Endometrium (tissue), 2 donors: ENCODE results near the gene PLEKHM3.
"Not testable (repeated sequence)": the region's sequence is repeated elsewhere in the genome, so short reads cannot be mapped to it uniquely, and the experiment has no call there.

Experiments used
- FAIRE-seq: peaks from 2 replicates; lab custom pipeline; 2012; peaks lifted over from hg19 to GRCh38; lab: Jason Lieb, UNC
- donor health status: control.
- donor health status: control.

The PLEKHM3 gene

DNA sequence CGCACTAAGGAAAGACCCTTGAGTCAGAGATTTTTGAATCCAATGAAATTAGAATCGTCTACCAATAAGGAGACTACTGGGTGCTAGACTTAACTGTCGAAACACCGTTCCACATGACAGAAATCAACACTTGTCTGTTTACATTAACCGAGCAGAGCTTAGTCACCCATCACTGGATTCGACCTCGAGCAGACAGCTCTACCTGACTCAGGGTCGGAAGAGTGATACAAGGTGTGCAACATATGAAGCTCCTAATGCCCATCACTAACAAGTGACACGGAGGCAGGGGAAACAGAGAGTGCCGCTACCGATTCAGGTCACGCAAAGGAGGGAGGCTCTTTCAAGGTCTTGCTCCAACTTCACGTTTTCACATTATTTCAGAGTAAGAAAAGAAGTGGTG is 201.5 kb downstream of the PLEKHM3 start:
- FAIRE-seq = no peak

DNA sequence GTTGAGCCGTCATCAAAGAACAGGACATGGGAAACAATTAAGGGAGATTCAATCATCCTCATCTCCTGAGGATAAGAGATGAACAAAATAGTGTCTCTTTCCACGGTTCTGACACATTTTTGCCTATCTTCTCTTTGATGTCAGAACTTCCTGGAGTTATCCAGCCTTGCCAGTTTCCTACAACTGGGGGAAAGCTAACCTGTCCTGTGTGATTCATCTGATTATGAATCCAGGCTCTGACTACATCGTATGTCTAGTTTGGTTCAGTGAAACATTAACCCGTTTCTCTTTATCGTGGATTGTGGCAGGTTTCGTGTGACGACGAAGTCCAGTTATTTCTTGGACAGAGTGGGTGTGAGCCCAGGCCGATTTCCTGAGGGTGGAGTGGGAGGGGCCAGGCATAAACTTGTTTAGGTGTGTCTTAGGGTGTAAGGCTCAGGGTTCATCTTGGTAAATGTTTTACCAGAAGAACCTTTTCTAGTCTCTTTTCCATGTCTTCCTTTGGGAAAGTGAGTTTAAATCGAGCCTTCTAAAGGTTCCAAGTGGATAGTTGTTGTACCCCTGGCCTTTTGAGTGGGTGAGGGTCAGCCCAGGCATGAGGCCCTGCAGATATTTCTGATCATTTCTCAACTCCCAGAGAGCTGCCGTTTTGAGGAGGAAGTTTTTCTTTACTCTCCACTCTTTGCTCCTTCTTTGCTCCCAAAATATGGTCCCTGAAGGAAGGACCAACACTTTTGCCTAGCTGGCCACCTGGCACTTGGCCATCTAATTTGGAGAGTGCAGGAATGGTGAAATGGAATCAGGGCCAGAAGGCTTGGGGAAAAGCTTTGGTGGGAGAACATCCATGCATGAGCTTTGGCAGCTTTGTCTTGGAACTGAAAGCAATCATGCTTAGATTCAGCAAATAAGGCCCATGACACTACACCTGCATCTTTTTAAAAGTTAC is 205.2 kb downstream of the PLEKHM3 start:
- FAIRE-seq = no peak

DNA sequence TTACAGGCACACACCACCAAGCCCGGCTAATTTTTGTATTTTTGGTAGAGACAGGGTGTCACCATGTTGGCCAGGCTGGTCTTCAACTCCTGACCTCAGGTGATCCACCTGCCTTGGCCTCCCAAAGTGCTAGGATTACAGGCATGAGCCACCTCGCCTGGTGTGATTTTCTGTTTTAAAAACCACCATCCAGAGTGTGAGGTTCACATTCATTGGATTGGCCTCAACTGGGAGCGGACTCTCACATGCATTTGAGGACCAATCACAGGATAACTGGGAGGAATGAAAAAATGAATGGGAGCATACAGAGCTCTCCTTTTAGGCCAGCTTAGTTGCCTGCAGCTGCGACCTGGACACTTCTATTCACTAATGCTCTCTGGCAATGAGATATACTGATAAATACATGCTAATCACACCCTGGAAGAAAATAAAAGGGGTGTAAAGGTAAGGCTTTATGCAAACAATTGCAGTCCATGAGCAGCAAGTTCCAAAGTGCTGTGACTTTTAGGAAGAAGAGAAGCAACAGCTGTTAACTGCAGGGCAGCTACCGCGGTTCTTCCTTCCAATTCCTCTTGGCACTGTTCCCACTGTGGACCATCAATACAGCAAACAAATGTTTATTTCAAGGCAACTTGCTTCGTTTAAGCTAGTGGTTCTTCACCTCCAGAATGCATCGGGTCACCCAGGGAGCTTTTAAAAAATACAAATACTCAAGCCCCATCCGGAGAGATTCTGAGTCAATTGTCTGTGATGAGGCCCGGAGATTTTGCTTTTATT is 206.1 kb downstream of the PLEKHM3 start:
- FAIRE-seq = no peak

- no peak for FAIRE-seq
Observed at GRCh38 chr2:207816546-207816945, 208.8 kb downstream of the PLEKHM3 start.

GRCh38 chr2:207815254-207815653 is 210.1 kb downstream of the PLEKHM3 start:
- FAIRE-seq = no peak

DNA sequence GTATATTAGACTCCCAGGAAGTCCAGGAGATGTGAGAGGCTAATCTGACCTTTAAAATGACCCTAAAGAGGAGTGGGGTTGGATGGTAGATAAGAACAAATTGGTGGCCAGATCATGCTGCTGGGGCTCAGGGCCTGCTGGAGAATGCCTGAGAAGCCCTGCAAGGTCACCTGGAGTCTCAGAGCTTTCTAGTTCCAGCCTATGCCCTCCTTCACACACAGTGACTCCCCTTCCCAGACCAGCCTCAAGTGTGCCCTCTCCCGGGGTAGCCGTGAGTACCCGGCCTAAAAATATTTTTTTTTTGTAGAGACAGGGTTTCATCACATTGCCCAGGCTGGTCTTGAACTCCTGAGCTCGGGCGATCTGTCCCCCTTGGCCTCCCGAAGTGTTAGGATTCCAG is 211.4 kb downstream of the PLEKHM3 start:
- FAIRE-seq = no peak

DNA sequence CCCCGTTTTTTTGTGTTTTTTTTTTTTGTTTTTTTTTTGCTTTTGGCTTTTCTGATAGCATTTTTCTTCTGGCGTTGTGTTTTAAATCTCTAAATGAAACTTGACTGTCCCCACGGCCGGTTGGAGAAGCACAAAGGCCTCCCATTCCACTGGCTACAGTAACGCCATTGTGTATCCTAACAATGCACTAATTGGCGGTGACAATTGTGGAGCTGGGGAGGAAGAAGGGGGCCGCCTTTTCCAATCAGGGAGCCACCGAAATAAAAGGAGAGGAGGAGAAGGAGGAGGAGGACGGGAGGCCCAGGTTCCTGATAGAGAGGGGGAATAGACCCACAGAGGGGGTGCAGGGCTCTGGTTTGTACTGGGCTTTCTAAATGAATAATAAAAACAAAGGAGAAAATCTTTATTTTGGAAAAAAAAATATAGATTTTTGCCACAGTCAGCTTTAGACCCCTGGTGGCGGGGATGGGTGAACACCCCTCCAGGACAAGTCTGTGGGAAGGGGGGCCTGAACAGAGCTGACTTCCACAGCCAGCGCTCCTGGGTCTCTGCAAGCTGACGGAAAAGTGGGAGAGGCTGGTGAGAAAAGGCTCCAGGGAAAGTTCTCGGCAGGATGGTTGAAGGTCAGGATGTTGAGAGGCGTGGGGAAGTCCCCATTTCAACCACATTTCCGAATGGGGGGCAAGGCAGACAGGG is 212.0 kb downstream of the PLEKHM3 start:
- FAIRE-seq = no peak

DNA sequence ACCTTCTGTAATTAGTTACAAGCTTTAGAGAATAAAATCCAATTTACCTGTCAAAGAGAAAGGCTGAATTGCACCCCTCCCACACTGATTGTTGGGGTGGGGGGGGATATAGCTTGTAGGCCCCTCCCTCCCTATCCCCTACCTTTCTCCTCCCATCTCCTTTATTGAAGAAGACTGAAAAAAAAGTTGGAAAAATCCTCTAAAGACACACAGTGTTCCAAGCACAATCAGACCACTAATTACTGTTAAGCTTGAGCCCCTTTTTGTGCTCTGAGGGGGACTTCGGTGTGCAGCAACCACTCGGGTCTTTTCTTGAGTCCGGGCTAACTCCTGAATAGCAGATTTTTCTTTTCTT is 212.6 kb downstream of the PLEKHM3 start:
- no peak for FAIRE-seq

GRCh38 chr2:207812058-207812725 is 213.1 kb downstream of the PLEKHM3 start:
- FAIRE-seq = no peak

DNA sequence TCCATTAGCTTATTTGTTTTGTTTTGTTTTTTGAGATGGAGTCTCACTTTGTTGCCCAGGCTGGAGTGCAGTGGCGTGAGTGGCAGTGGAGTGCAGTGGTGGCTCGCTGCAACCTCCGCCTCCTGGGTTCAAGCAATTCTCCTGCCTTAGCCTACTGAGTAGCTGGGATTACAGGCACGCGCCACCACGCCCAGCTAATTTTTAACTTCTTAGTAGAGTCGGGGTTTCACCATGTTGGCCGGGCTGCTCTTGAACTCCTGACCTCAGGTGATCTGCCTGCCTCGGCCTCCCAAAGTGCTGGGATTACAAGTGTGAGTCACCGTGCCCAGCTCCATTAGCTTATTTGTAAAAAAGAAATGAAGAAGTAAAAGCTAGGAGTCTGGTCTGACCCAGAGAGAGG is 213.7 kb downstream of the PLEKHM3 start:
- not testable (repeated sequence) for FAIRE-seq

DNA sequence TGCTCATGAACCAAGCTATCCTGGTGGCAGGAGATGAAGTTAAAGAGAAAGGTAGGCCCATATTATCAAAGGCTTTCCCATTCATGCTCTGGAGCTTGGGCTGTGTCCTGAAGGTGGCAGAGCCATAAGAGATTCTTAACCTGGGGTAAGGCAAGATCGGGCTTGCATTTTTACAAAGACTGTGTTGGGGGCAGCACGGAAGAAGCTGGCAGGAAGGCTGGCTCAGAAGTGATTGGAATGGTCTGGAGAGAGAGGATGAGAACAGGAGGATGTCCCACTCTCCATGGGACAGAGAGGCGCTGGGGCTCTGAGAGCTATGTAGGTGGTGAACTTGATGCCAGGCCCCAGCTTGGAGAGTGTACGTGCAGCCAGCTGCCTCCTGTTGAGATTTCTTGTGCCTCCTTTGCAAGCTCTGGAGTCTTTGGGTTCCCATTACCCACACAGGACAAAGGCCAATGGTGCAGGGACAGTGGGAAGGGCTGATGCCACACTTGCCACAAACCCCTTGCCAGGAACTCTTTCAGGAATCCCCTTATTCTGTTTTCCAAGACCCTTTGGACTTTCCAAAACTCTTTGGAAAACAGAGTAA is 215.0 kb downstream of the PLEKHM3 start:
- FAIRE-seq = no peak

- no peak for FAIRE-seq
Observed at GRCh38 chr2:207808119-207808518, 217.2 kb downstream of the PLEKHM3 start.

GRCh38 chr2:207807516-207807915 is 217.8 kb downstream of the PLEKHM3 start:
- no peak for FAIRE-seq

GRCh38 chr2:207805566-207806226 is 219.6 kb downstream of the PLEKHM3 start:
- FAIRE-seq = no peak

GRCh38 chr2:207802650-207803049 is 222.7 kb downstream of the PLEKHM3 start:
- no peak for FAIRE-seq

GRCh38 chr2:207801259-207801658 is 224.1 kb downstream of the PLEKHM3 start:
- FAIRE-seq = no peak

DNA sequence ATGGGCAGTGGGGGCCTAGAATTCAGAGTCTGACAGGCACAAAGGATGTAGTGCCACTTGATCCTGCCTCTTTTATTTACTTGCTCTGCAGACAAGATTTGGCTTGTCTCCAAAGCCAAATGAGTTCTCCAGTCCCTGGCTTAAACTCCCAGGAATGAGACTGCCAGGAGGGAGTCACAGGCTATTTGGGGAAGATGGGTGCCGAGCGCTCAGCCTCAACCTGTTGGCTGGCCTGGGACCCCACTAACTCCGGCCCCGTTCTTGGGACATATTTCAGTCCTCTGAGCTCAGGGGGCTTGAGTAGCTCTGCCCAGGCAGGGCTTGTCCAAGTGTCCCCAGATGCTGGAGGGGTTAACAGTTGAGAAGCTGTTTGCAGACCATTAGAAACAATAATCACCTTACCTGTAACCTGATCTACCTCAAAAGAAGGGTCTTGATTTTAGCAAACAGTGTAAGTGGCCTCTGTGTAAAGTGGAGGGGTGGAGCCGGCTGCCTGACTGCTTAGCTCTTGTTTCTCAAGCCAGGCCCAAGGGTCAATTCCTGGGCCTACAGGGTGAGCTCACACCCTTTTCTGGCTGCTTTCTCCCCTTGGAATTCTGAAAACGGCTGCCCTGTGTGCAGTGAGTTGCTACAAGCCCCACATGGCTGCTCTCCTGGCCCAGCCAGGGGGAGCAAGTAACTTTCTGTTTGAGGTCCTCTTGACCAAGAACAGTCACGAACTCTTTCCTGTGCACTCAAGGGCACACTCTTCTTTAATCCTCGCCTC is 228.6 kb downstream of the PLEKHM3 start:
- no peak for FAIRE-seq

- no peak for FAIRE-seq
Observed at GRCh38 chr2:207792244-207792785, 233.0 kb downstream of the PLEKHM3 start.

DNA sequence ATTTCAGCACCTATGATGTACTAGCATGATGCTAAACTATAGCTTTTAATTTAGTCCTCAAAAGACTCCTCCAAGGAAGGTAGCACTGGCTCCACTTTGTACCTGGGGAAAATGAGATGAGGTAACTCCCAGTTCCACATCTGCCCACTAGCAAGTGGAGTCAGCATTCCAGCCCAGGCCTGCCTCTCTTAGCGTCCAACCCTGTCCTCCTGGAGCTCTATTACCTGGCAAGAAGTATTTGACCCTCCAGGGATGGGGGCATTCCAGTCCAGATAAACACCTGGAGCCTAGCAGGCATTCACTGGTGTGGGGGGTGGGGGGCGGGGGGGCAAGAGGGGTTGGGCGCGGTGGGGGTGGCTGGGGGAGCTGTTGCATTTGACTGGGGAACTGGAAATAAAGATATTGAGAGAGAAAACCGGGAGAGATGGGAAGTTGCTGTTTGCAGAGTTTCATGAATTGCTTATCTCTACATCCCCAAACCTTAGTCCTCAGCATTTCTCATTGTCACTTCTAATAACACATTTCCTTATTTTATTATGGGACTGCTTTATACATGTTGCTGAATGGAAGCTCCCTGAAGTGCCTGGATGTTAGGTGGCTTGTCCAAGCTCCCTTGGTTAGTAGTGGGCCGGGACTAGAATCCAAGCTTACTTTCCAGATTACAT is 233.6 kb downstream of the PLEKHM3 start:
- no peak for FAIRE-seq

GRCh38 chr2:207790898-207791297 is 234.4 kb downstream of the PLEKHM3 start:
- no peak for FAIRE-seq
